ENCODE measurements around the gene SOX30.
"Not testable (repeated sequence)": the region's sequence is repeated elsewhere in the genome, so short reads cannot be mapped to it uniquely, and the experiment has no call there.

Gene SOX30

DNA sequence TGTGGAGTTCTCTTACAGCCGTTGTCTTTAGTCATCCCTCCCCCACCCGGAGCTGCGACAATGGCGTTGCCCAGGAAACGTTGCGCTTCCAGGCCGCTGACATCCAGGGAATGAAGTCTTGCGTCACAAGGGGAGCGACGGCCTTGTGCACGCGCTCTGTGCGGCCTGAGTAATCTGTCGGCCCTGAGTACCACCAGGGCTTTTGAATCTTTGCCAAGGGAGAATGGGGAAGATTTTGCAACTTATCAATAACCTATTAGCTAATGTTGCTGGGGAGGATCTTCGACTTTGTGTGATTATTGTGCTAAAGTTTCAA lies at the start of gene SOX30:
SOX30 (minus strand) TSS at position 62 of the 316 bp plus-strand sequence. CDS start 360 bp downstream, outside the sequence.
- DNase-seq: no peak

DNA sequence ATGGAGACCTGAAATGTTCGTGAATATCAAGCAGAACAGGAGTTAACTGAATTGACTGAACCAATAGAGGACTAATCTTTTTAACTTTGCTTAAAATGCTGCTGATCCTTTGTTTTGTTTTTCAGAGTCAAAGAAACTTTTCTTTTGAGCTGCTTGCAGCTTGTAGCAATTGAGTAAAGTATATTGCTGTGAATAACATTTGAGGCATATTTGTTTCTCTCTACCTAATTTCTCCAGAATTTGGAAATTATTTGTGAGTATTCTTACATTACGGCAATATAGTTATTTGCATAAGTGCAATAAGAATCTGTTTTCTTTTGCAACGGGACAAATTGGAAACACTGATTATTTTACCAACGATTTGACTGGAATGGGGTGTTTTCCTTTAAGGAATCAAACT lies 46.4 kb upstream of the SOX30 start:
- DNase-seq: not testable (repeated sequence)

- DNase-seq: not testable (repeated sequence)
Measured at GRCh38 chr5:157696154-157696553, 43.9 kb upstream of the SOX30 start.

DNA sequence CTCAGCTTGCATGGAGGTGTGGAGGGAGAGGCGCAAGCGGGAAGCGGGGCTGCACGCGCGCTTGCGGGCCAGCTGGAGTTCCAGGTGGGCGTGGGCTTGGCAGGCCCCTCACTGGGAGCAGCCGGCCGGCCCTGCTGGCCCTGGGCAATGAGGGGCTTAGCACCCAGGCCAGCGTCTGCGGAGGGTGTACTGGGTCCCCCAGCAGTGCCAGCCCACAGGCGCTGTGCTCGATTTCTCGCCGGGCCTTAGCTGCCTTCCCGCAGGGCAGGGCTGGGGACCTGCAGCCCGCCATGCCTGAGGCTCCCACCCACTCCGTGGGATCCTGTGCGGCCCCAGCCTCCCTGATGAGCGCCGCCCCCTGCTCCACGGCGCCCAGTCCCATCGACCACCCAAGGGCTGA lies 41.6 kb upstream of the SOX30 start:
- not testable (repeated sequence) for DNase-seq

- DNase-seq: no peak
Measured at GRCh38 chr5:157690690-157691433, 38.6 kb upstream of the SOX30 start.

GRCh38 chr5:157689942-157690689 lies 37.9 kb upstream of the SOX30 start:
- peak; percentile 16 for DNase-seq

DNA sequence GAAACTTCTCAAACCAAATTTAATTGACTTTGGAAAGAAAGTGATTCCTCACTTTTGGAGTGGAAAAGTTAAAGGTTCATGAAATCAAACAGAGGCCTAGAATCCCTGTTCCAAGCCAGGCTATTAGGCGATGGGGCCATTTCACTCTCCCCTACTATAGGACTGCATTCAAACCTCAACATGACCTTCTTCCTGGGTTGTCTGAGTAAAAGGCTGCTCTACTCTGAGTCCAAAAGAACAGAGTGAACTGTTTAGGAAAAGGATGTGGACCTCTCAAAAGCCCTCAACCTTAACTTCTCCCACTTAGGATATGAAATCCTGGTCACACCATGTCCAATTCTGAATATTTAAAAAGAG lies 34.9 kb upstream of the SOX30 start:
- no peak for DNase-seq

DNA sequence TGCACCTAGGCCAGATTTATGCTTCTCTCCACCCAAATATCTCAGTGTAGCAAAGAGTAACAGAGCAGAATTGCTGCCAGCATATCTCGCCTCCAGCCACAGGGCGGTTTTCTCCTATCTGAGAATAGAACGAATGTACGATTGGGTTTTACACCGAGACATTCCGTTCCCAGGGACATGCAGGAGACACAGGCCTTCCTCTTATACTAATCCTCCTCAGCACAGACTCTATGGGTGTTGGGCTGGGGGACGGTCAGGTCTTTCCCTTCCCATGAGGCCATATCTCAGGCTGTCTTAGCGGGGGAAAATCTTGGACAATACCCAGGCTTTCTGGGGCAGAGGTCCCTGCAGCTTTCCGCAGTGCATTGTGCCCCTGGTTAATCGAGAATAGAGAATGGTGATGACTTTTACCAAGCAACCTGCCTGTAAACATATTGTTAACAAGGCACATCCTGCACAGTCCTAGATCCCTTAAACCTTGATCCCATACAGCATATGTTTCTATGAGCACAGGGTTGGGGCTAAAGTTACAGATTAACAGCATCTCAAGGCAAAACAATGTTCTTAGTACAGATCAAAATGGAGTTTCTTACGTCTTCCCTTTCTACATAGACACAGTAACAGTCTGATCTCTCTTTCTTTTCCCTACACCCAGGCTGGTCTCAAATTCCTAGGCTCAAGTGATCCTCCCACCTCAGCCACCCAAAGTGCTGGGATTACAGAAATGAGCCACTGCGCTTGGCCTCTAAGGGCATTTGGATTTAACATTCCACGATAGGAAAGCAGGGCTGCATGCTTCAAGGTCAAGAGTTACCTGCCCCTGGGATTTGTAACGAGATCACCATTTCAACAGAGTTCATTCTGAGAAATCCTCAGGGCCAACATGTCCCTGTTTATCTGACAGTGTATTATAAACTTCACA lies 34.3 kb upstream of the SOX30 start:
- DNase-seq: not testable (repeated sequence)

- no peak for DNase-seq
Measured at GRCh38 chr5:157682257-157682656, 30.0 kb upstream of the SOX30 start.

- DNase-seq: no peak
Measured at GRCh38 chr5:157681048-157681447, 28.8 kb upstream of the SOX30 start.

DNA sequence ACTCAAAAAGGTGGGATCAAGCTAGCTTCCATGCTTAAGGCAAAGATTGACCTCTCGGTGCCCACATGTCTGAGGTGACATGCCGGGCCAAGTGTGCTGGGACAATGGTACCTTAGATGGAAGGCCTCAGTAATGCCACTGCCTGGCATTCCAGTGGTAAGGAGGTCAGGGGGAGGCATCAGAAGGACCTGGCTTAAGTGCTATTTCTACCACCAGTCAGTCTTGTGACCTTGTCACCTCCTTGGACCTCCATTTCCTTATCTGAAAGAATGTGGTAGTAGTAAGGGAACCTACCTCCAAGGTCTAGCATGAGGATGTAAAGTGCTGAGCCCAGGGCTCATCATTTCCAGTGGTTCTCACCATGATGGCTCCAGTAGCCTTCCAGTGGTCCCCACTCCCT lies 28.0 kb upstream of the SOX30 start:
- DNase-seq: no peak

DNA sequence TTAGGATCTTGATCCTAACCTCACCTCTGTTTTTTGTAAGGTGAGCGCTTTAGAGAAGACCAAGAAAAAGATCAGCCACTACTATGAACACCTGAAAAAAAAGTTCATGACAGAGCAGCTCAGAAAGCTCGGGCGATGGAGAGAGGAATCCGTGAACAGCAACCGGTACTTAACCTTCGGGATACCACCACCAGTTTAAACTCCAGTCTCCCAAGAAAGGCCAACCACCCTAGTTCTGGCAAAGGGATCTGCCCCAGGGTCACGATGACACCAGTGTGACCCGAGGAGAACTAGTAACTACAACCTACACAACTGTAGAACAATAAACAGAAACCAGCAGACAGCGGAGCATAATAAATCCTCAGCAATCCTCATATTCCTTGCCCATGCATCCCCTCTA lies 27.6 kb upstream of the SOX30 start:
- no peak for DNase-seq

DNA sequence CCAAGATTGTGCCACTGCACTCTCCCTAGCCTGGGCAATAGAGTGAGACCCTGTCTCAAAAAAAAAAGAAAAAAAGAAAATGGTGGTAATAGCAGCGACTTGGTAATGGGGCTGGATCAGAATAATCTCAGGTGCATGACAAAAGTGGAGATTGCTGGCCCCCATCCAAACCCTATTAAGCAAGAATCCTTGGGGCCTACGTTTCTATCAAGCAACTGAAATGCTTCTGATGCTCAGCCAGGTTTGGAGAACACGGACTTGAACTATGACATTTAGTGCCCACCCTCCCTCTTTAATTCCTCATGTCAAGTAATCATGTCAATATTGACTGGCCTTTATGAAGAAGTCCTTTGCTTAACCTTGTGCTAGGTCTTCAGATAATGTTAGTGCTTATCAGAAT lies 25.7 kb upstream of the SOX30 start:
- DNase-seq: no peak

DNA sequence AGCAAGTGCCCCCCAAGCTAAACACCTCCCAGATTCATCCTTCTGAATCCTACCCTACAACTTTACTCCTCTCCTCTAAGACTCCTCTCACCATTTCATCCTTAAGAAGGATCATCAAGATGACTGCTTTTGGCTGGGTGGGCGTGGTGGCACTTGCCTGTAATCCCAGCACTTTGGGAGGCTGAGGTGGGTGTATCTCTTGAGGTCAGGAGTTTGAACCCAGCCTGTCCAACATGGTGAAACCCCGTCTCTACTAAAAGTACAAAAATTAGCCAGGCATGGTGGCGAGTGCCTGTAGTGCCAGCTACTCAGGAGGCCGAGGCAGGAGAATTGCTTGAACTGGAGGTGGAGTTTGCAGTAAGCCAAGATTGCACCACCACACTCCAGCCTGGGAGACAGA lies 22.1 kb upstream of the SOX30 start:
- DNase-seq: not testable (repeated sequence)

DNA sequence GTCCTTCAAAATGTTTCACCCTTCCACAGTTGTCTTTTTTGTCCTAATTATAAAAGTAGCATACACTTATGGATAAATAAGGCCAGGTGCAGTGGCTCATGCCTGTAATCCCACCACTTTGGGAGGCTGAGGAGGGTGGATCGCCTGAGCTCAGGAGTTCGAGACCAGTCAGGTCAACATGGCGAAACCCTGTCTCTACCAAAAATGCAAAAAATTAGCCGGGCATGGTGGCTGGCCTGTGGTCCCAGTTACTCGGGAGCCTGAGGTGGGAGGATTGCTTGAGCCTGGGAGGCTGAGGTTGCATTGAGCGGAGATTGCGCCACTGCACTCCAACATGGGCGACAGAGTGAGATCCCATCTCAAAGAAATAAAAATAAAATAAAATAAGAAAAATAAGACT lies 20.7 kb upstream of the SOX30 start:
- no peak for DNase-seq

- no peak for DNase-seq
Measured at GRCh38 chr5:157671592-157672330, 19.5 kb upstream of the SOX30 start.

GRCh38 chr5:157670662-157671591 lies 18.7 kb upstream of the SOX30 start, which contains the start of gene C5orf52:
C5orf52 (plus strand) TSS chr5:157671533; CDS start chr5:157671615, 82 bp downstream.
- no peak for DNase-seq

- no peak for DNase-seq
Measured at GRCh38 chr5:157669701-157670097, 17.5 kb upstream of the SOX30 start.

DNA sequence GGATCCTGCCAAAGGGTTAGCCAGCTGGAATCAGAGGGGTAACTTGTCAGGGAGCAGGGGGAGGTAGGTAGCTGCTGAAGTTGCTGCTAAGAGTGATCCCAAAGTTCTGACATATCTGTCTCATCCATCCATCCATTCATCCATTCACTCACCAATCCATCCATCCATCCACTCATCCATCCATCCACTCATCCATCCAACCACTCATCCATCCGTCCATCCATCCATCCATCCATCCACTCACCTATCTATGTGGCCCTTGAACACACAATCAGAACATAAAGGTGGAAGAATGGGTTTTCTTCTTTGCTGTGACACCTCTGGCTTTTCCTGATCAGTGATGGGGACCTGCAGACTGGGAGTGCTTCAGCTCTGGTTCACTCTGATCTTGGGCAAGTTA lies 16.1 kb upstream of the SOX30 start:
- DNase-seq: no peak

GRCh38 chr5:157665467-157666070 lies 13.3 kb upstream of the SOX30 start:
- no peak for DNase-seq

Measured in activated effector memory CD4-positive, alpha-beta T cell treated with Interleukin-2 at 50 U/mL for 16 hours (primary cell).